ENCODE results near the gene TUFM. TPM values are rescaled to one million over a fixed set of nuclear protein-coding genes. Genes with fewer than 3 reads are reported as not detected.
A peak's percentile ranks its signal among the peaks of the same experiment; 100 is the strongest.
"Not testable (repeated sequence)": the region's sequence is repeated elsewhere in the genome, so short reads cannot be mapped to it uniquely, and the experiment has no call there.

Gene TUFM
- 100 to 1,000 TPM; 156 to 199 TPM for total RNA-seq

DNA sequence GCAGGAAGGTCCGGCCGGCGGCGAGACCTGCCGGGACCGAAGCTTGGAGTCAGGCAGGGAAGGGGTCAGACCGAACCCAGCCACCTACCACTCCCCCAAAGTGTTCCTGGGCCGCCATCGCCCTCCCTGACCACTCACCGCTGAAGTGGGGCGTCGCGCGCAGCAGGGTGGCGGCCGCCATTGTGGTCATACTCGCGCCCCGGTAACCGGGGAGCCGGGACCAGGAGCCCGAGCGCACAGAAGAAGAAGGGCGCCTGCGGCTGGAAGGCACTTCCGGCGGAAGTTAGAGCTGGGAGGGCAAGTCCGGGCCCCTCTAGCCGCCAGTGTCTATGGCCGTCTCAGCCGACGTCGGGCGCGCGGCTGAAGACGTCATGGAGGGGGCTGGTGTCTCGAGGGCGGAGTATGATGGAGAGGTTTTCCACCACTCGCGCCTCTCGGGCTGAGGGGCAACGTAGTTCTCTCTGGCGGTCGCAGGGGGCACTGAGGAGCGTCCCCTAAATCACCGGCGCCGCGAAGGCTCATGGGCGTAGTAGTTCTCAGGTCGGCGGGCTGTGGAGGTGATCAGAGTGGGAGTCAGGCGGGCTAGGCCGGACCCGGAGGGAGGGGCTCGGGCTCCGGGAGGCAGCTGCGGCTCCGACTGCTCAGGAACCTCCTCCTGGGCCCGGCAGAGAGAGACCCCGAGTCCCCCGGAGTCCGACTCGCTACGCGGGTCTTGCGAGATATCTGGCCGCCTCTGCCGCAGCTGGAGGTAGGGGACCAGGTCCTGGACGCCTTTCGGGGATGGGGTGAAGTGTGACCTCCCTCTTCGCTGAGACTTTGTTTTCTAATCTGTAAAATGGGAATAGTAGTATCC lies at the start of gene TUFM:
TSS of gene TUFM (minus strand) at position 269 of the 853 bp plus-strand sequence. CDS start at position 190, 79 bp downstream.
- ATAC-seq (peak; percentile 93), DNase-seq (peak; percentile 99)
- peak within 1 kb of the TSS; percentile 96 for H3K27ac Mint-ChIP-seq
- peak within 1 kb of the TSS; percentile 97 for H3K4me3 Mint-ChIP-seq
- H3K4me1 Mint-ChIP-seq: peaks cover 31% of the 10 kb centered on the region
- no peaks in the 10 kb centered on the region for H3K9me3 Mint-ChIP-seq (ENCODE audit: low read depth)
- H3K27me3 Mint-ChIP-seq: no peaks in the 10 kb centered on the region
- CTCF ChIA-PET: interaction anchor here (1.0 to 4.0 kb wide), 13 partner anchors 9 to 127 kb away, joined by 3 to 45 read pairs (median 5); partner anchors contain the start of genes ATXN2L and SH2B1
- H3K36me3 Mint-ChIP-seq: peaks cover 18% of the 10 kb centered on the region

DNA sequence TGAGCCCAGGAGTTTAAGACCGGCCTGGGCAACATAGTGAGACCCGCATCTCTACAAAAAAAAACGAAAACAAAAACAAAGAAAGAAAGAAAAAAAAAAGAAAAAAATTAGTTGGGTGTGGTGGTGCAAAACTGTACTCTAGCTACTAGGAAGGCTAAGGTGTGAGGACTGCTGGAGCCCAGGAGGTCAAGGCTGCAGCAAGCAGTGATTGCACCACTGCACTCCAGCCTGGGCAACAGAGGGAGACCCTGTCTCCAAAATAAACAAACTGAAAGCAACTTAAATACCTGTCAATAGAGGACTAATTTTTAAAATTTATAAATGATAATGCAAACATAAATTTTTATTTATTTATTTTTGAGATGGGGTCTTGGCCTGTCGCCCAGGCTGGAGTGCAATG lies 49.5 kb upstream of the TUFM start:
- H3K4me3 Mint-ChIP-seq: no peak overlapping the region
- H3K9me3 Mint-ChIP-seq (ENCODE audit: low read depth): no peaks in the 10 kb centered on the region
- DNase-seq (no peak), ATAC-seq (no peak)
- H3K36me3 Mint-ChIP-seq: no peaks in the 10 kb centered on the region
- no peaks in the 10 kb centered on the region for H3K27me3 Mint-ChIP-seq
- no peak overlapping the region for H3K27ac Mint-ChIP-seq
- H3K4me1 Mint-ChIP-seq: peaks cover 7% of the 10 kb centered on the region
- CTCF ChIA-PET: interaction anchor here (0.7 kb wide), 1 partner anchor 49 kb away, joined by 3 read pairs; no protein-coding TSS in a partner anchor

DNA sequence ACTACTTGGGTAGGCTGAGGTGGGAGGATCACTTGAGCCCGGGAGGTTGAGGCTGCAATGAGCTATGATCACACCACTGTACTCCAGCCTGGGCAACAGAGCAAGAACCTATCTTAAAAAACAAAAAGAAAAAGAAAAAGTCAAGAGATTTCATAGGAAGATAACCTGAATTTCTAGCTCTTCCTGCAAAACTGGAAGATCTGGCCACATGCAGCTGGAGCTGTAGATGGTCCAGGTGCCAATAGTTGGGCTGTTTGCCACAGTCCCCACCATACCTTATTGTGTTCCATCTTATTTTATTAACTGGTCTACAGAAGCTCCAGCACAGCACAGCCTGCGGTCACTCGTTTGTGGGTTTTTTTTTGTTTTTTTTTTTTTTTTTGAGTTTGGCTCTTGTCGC lies 47.1 kb upstream of the TUFM start:
- no peaks in the 10 kb centered on the region for H3K9me3 Mint-ChIP-seq (ENCODE audit: low read depth)

DNA sequence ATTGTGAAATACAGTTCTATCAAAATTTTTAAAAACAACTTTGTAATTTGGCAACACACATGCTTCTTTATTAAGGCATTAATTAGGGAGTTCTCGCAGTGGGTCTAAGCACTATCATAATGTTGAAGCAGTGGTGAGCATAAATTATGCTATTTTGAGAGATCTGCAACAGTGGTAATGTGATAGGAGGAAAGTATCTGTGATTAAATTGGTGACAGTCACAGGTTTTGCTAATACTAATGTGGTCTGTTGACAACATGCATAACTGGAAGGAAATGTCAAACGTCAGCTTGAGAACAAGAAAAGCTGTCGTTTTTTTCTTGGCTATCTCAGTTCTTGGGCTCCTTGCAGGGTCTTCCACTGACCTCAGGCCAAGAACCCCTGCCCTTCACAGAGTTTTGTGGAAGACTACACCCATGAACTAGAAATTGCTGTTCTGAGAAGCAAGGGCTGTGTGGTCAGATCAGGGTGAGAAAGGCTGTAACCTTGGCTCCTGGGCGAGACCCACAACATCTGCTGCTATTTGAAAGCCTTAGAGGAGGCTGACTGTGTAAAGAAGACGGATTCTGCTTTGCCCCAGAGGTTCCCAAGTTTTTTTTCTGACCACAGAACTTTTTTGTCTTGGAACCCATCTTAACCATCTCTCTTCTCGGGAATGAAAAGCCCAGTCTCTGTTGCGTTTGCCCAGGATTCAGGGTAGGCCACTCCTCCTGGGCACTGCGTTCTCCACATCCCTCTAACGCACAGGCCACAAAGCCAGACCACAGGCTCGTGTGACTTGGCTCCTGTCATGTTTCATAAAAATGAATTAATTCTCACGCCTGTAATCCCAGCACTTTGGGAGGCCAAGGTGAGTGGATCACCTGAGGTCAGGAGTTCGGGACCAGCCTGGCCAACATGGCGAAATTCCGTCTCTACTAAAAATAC lies 46.1 kb upstream of the TUFM start:
- H3K4me3 Mint-ChIP-seq: no peak overlapping the region
- CTCF ChIA-PET: no interaction called here
- DNase-seq: no peak
- no peaks in the 10 kb centered on the region for H3K27me3 Mint-ChIP-seq
- no peaks in the 10 kb centered on the region for H3K36me3 Mint-ChIP-seq
- peaks cover 4% of the 10 kb centered on the region for H3K4me1 Mint-ChIP-seq
- no peak for ATAC-seq
- H3K9me3 Mint-ChIP-seq (ENCODE audit: low read depth): no peaks in the 10 kb centered on the region
- H3K27ac Mint-ChIP-seq: peak overlapping the region; percentile 37

More for the DNA sequence above, 47.1 kb upstream of the TUFM start:
- CTCF ChIA-PET: no interaction called here
- Mint-ChIP-seq H3K4me1 (peaks cover 4% of the 10 kb centered on the region), H3K27me3 (no peaks in the 10 kb centered on the region), H3K4me3 (no peak overlapping the region), H3K36me3 (no peaks in the 10 kb centered on the region), H3K27ac (no peak overlapping the region)
- no peak for ATAC-seq
- no peak for DNase-seq

GRCh38 chr16:28890355-28890754 lies 44.2 kb upstream of the TUFM start:
- not testable (repeated sequence) for H3K27ac Mint-ChIP-seq; DNase-seq; ATAC-seq; H3K27me3 Mint-ChIP-seq; H3K9me3 Mint-ChIP-seq (ENCODE audit: low read depth); H3K4me1 Mint-ChIP-seq; H3K36me3 Mint-ChIP-seq; H3K4me3 Mint-ChIP-seq
- CTCF ChIA-PET: interaction anchor here (1.6 kb wide), 1 partner anchor 16 kb away, joined by 5 read pairs; no protein-coding TSS in a partner anchor

GRCh38 chr16:28886945-28887344 lies 40.8 kb upstream of the TUFM start:
- H3K27ac Mint-ChIP-seq: no peak overlapping the region
- no peak for DNase-seq
- peaks cover 1% of the 10 kb centered on the region for H3K4me1 Mint-ChIP-seq
- CTCF ChIA-PET: interaction anchor here (0.7 to 1.0 kb wide), 2 partner anchors 69 to 92 kb away, joined by 3 read pairs; no protein-coding TSS in a partner anchor
- H3K27me3 Mint-ChIP-seq: no peaks in the 10 kb centered on the region
- no peak overlapping the region for H3K4me3 Mint-ChIP-seq
- ATAC-seq: no peak
- no peaks in the 10 kb centered on the region for H3K9me3 Mint-ChIP-seq (ENCODE audit: low read depth)
- no peaks in the 10 kb centered on the region for H3K36me3 Mint-ChIP-seq

DNA sequence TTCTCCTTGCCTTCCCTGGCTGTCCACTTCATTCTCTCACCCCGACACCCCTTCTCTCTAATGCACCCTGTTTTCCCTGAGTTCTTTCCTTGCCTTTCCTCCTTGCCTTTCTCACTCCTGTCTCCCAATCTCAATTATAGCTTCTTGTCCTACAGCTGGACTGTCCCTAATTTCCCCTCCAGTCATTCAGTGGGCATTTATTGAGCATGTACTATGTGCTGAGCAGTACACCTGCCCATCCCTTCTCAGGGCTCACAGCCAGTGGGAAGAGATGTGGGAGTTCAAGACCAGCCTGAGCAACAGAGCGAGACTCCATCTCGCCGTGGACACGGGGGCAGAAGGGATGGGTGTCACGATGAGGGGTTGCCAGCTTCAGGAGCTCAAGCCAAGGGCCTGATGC lies 37.9 kb upstream of the TUFM start:
- no peaks in the 10 kb centered on the region for H3K36me3 Mint-ChIP-seq
- no peak overlapping the region for H3K27ac Mint-ChIP-seq
- no peak for ATAC-seq
- no peaks in the 10 kb centered on the region for H3K9me3 Mint-ChIP-seq (ENCODE audit: low read depth)
- H3K27me3 Mint-ChIP-seq: peaks cover 3% of the 10 kb centered on the region
- no peak for DNase-seq
- H3K4me3 Mint-ChIP-seq: no peak overlapping the region
- CTCF ChIA-PET: interaction anchor here (0.9 kb wide), 1 partner anchor 12 kb away, joined by 3 read pairs; no protein-coding TSS in a partner anchor
- H3K4me1 Mint-ChIP-seq: peaks cover 17% of the 10 kb centered on the region

DNA sequence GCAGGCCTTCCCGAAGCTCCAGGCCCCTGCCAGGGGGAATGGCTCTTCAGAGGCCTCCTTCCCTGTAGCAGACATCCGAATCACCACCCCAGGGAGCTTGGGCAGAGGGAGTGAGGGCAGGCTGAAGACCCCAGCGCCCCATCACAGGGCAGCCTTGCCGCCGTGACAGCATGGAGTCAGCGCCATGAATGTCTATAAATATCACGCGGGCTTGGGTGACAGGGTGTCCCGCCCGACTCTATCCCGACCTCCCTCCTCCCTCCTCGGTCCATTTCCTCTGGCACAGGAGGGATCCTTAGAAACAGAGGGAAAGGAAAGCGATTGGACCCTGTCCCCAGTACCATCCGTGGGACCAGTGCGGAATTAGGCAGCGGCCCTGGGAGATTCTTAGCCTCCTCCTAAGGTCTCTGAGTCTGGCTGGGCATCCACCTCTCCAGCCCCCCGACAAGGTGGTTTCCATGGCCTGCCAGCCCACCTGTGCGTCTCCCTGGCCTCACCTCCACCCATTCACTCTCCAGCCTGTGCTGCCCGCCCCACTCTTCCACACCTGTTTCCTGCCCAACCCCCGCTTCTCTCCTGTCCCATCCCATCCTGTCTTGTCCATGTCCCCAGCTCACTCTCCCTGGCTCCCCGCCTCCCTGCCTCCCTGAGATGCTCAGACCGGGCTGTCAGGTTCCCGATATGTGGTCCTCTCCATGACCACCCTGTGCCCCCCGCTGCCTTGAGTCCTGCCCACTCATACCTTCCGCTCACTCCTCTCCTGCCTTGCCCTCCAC lies 37.3 kb upstream of the TUFM start:
- no peak overlapping the region for H3K27ac Mint-ChIP-seq
- CTCF ChIA-PET: interaction anchor here (0.9 to 1.8 kb wide), 3 partner anchors 10 to 12 kb away, joined by 3 to 4 read pairs (median 3); no protein-coding TSS in a partner anchor
- no peak overlapping the region for H3K4me3 Mint-ChIP-seq
- ATAC-seq: no peak
- no peaks in the 10 kb centered on the region for H3K36me3 Mint-ChIP-seq
- DNase-seq: no peak
- no peaks in the 10 kb centered on the region for H3K9me3 Mint-ChIP-seq (ENCODE audit: low read depth)
- peaks cover 22% of the 10 kb centered on the region for H3K4me1 Mint-ChIP-seq
- peaks cover 3% of the 10 kb centered on the region for H3K27me3 Mint-ChIP-seq

- no peak for ATAC-seq
- H3K27me3 Mint-ChIP-seq: peaks cover 3% of the 10 kb centered on the region
- DNase-seq: no peak
- CTCF ChIA-PET: interaction anchor here (1.0 to 1.8 kb wide), 2 partner anchors 9 to 11 kb away, joined by 3 to 4 read pairs; no protein-coding TSS in a partner anchor
- H3K27ac Mint-ChIP-seq: no peak overlapping the region
- no peaks in the 10 kb centered on the region for H3K36me3 Mint-ChIP-seq
- no peaks in the 10 kb centered on the region for H3K9me3 Mint-ChIP-seq (ENCODE audit: low read depth)
- no peak overlapping the region for H3K4me3 Mint-ChIP-seq
- H3K4me1 Mint-ChIP-seq: peaks cover 30% of the 10 kb centered on the region
Measured at GRCh38 chr16:28882551-28883160, 36.5 kb upstream of the TUFM start.

DNA sequence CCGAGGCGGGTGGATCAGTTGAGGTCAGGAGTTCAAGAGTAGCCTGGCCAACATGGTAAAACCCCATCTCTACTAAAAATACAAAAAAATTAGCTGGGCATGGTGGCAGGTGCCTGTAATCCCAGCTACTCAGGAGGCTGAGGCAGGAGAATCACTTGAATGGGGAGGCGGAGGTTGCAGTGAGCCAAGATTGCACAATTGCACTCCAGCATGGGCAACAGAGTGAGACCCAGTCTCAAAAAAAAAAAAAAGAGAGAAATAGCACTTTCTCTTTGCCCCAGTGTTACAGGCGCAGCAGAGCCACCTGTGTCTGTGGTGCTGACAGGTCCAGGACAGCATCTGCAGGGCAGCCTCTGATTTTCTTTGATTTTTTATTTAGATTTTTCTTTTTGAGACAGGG lies 35.4 kb upstream of the TUFM start:
- CTCF ChIA-PET: interaction anchor here (1.8 kb wide), 1 partner anchor 8 kb away, joined by 4 read pairs; no protein-coding TSS in a partner anchor
- not testable (repeated sequence) for H3K36me3 Mint-ChIP-seq; DNase-seq; H3K27ac Mint-ChIP-seq; H3K9me3 Mint-ChIP-seq (ENCODE audit: low read depth); ATAC-seq; H3K27me3 Mint-ChIP-seq
- Mint-ChIP-seq H3K4me3 (peak overlapping the region; percentile 48), H3K4me1 (peaks cover 40% of the 10 kb centered on the region)

DNA sequence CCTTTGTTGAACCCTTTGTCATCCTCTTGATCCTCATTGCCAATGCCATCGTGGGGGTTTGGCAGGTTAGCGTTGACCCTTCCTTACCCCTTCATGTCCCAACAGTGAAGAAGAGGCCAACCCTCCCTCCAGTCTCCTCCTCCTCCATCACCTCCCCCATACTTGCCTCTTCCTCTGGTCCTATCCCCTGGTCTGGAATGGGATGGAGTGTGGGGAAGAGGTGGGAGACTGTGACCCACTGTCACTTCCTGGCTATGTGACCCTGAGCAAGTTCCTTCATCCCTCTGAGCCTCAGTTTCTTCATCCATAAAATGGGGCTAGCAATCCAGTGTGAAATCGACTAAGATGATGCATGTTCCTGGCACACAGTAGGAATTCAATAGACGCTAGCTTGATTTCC lies 34.8 kb upstream of the TUFM start:
- Mint-ChIP-seq H3K9me3 (ENCODE audit: low read depth) (no peaks in the 10 kb centered on the region), H3K27ac (no peak overlapping the region), H3K4me1 (peaks cover 40% of the 10 kb centered on the region), H3K4me3 (peak overlapping the region; percentile 48), H3K36me3 (no peaks in the 10 kb centered on the region), H3K27me3 (peaks cover 3% of the 10 kb centered on the region)
- DNase-seq (no peak), ATAC-seq (no peak)
- CTCF ChIA-PET: interaction anchor here (2.3 to 3.5 kb wide), 3 partner anchors 17 to 64 kb away, joined by 12 to 16 read pairs (median 14); partner anchors contain the start of genes SH2B1 and TUFM

- peak overlapping the region; percentile 48 for H3K4me3 Mint-ChIP-seq
- peaks cover 40% of the 10 kb centered on the region for H3K4me1 Mint-ChIP-seq
- H3K9me3 Mint-ChIP-seq (ENCODE audit: low read depth): no peaks in the 10 kb centered on the region
- CTCF ChIA-PET: interaction anchor here (1.0 to 3.5 kb wide), 4 partner anchors 17 to 64 kb away, joined by 3 to 16 read pairs (median 13); partner anchors contain the start of genes SH2B1 and TUFM
- no peak overlapping the region for H3K27ac Mint-ChIP-seq
- no peak for ATAC-seq
- DNase-seq: no peak
- peaks cover 3% of the 10 kb centered on the region for H3K27me3 Mint-ChIP-seq
- no peaks in the 10 kb centered on the region for H3K36me3 Mint-ChIP-seq
Measured at GRCh38 chr16:28880589-28880915, 34.4 kb upstream of the TUFM start.
